ENCODE results near the gene TSPAN10. TPM values are rescaled to one million over a fixed set of nuclear protein-coding genes. Genes with fewer than 3 reads are reported as not detected.

Gene TSPAN10
- polyA plus RNA-seq, 1 experiment: 0.92 TPM

DNA sequence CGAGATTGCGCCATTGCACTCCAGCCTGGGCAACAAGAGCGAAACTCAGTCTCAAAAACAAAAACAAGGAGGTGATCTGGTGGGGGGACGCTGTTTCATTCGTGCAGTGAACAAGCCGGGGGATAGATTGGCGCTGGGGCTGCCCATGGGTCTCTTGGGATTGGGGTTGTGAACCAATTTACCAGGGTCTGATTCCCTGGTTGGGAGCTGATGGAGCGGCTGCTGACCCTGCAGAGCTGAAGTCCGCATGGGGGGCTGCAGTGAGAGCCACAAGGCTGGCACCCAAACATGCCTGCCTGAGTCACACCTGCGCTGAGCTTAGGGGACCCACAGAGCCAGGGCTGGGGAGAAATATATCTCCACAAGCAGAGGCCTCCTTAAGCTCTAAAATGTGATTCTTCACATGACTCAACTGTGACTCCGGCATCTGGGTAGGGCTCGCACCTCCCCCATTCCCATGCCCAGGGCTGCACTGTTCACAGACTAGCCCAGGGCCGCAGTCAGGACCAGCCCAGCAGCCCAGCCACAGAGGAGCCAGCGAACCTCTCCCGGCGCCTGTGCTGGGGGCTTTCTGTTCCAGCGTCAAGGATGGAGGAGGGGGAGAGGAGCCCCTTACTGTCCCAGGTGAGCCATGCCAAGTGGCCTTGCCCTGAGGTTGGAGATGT is 5.0 kb downstream of the TSPAN10 start:
- H3K4me3 ChIP-seq (ENCODE audit: low read depth, low read length): peak overlapping the region; percentile 20; the same call in 1 of the 2 replicates
- POLR2A ChIA-PET: interaction anchor here (0.6 to 1.1 kb wide), 2 partner anchors 24 to 38 kb away, joined by 3 to 5 read pairs; no protein-coding TSS in a partner anchor

DNA sequence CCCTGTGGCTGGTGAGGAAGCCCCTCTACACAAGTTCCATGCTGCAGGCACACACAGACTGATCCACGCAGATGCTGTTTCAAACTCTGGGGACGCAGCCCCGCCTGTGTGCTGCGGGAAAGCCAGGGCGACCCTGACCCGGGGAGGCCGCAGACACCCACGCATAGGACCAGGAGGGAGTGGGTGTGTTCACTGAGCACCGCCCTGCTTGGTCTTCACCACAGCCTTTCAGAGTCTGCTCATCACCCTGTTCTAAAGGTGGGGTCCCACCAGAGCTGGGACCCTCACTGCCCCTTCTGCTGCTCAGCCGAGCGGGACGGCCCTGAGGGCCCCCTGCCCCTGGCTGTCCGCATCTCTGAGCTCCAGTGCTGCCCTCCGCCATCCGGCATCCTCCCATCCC is 7.5 kb downstream of the TSPAN10 start:
- CTCF ChIA-PET: no interaction called here
- peaks cover 10% of the 10 kb centered on the region for H3K27me3 ChIP-seq (ENCODE audit: control insufficient read depth, insufficient read depth, low read length)
- no peak overlapping the region for H3K4me3 ChIP-seq (ENCODE audit: low read depth, low read length)
- H3K9me3 ChIP-seq (ENCODE audit: control insufficient read depth, insufficient read depth, low read length): peaks cover 12% of the 10 kb centered on the region
- POLR2A ChIA-PET: no interaction called here
- DNase-seq (ENCODE audit: low read depth, low spot score): no peak
- no peak overlapping the region for H3K27ac ChIP-seq (ENCODE audit: low read depth, low read length)
- TF ChIP-seq, protein P1, sequence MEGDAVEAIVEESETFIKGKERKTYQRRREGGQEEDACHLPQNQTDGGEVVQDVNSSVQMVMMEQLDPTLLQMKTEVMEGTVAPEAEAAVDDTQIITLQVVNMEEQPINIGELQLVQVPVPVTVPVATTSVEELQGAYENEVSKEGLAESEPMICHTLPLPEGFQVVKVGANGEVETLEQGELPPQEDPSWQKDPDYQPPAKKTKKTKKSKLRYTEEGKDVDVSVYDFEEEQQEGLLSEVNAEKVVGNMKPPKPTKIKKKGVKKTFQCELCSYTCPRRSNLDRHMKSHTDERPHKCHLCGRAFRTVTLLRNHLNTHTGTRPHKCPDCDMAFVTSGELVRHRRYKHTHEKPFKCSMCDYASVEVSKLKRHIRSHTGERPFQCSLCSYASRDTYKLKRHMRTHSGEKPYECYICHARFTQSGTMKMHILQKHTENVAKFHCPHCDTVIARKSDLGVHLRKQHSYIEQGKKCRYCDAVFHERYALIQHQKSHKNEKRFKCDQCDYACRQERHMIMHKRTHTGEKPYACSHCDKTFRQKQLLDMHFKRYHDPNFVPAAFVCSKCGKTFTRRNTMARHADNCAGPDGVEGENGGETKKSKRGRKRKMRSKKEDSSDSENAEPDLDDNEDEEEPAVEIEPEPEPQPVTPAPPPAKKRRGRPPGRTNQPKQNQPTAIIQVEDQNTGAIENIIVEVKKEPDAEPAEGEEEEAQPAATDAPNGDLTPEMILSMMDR (IDR thresholded peaks at IDR 0.05; ENCODE audit: low read depth, low read length): no peak

More for the DNA sequence above, 5.0 kb downstream of the TSPAN10 start:
- peak overlapping the region; percentile 78 for H3K27ac ChIP-seq (ENCODE audit: low read depth, low read length)
- TF ChIP-seq, protein P1 (IDR thresholded peaks at IDR 0.05; ENCODE audit: low read depth, low read length): no peak
- no peaks in the 10 kb centered on the region for H3K27me3 ChIP-seq (ENCODE audit: control insufficient read depth, insufficient read depth, low read length)
- CTCF ChIA-PET: no interaction called here
- DNase-seq (ENCODE audit: low read depth, low spot score): peak; percentile 29
- no peaks in the 10 kb centered on the region for H3K9me3 ChIP-seq (ENCODE audit: control insufficient read depth, insufficient read depth, low read length)

DNA sequence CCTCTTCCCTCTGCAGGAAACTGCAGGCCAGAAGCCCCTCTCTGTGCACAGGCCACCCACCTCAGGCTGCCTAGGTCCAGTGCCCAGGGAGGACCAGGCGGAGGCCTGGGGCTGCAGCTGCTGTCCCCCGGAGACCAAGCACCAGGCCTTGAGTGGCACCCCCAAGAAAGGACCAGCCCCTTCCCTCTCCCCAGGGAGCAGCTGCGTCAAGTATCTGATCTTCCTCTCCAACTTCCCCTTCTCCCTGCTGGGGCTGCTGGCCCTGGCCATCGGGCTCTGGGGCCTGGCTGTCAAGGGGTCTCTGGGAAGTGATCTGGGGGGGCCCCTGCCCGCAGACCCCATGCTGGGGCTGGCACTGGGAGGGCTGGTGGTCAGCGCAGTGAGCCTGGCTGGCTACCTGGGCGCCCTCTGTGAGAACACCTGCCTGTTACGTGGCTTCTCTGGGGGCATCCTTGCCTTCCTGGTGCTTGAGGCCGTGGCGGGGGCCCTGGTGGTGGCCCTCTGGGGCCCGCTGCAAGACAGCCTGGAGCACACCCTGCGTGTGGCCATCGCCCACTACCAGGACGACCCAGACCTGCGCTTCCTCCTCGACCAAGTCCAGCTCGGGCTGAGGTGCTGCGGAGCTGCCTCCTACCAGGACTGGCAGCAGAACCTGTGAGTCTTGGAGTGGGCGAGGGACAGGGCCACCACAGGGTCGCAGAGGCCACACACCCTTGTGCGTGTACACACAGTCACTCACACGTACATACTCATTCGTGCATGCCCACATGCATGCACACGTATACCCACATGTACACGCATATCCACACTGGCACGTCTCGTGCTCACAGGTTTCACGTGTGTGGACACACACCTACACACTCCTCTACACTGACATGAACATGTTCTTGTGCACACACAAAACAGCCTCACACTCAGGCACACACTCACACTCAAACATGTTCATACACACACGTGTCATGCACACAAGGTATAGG is 8.3 kb downstream of the TSPAN10 start:
- Histone ChIP-seq H3K27ac (ENCODE audit: low read depth, low read length) (no peak overlapping the region), H3K4me3 (ENCODE audit: low read depth, low read length) (no peak overlapping the region), H3K27me3 (ENCODE audit: control insufficient read depth, insufficient read depth, low read length) (peaks cover 10% of the 10 kb centered on the region), H3K9me3 (ENCODE audit: control insufficient read depth, insufficient read depth, low read length) (peaks cover 12% of the 10 kb centered on the region)
- CTCF ChIA-PET: no interaction called here
- POLR2A ChIA-PET: no interaction called here
- DNase-seq (ENCODE audit: low read depth, low spot score): no peak
- TF ChIP-seq, protein P1 (IDR thresholded peaks at IDR 0.05; ENCODE audit: low read depth, low read length): no peak

DNA sequence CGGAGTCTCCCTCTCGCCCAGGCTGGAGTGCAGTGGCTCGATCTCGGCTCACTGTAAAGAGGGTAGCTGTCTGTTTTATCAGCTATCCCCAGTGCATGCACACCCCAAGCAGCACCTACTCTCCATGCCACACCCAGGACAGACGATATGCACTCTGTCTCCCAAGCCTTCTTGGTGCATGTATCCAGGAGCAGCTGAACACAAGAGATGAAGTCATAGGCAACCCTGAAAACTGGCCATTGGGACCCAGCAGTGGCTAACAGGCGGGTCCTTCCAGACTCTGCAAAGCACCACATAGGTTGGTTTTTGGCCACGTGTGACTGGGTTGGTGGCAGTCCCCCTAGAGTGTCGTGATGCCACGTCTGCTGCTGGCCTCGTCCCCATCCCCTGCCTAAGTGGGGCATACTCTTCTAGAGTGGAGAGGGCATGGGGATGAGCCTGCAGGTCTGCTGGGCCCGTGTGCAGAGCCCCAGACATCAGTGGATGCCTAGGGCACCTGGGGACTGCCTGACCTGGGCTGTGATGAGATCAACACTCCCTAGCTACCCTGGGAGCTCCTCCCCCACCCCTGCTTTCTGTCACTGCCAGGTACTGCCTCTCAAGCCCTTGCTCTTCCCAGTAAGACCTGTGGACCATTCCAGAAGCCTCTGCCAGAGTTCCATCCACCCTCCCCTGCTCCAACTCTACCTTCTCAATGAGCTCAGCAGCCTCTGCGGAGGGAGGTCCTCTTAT is 10.0 kb downstream of the TSPAN10 start:
- Histone ChIP-seq H3K27me3 (ENCODE audit: control insufficient read depth, insufficient read depth, low read length) (peaks cover 10% of the 10 kb centered on the region), H3K4me3 (ENCODE audit: low read depth, low read length) (no peak overlapping the region), H3K27ac (ENCODE audit: low read depth, low read length) (no peak overlapping the region), H3K9me3 (ENCODE audit: control insufficient read depth, insufficient read depth, low read length) (peaks cover 12% of the 10 kb centered on the region)
- DNase-seq (ENCODE audit: low read depth, low spot score): no peak
- ChIA-PET POLR2A (no interaction called here), CTCF (no interaction called here)
- TF ChIP-seq, protein P1 (IDR thresholded peaks at IDR 0.05; ENCODE audit: low read depth, low read length): no peak

Measured in AG04450 (cell line).